ENCODE data around the gene UTS2.
A peak's percentile ranks its signal among the peaks of the same experiment; 100 is the strongest.

Gene UTS2

GRCh38 chr1:7852804-7853683, at the start of gene UTS2:
UTS2 (minus strand) TSS chr1:7853065; CDS start chr1:7853003, 62 bp downstream.
- DNase-seq, result no peak

DNA sequence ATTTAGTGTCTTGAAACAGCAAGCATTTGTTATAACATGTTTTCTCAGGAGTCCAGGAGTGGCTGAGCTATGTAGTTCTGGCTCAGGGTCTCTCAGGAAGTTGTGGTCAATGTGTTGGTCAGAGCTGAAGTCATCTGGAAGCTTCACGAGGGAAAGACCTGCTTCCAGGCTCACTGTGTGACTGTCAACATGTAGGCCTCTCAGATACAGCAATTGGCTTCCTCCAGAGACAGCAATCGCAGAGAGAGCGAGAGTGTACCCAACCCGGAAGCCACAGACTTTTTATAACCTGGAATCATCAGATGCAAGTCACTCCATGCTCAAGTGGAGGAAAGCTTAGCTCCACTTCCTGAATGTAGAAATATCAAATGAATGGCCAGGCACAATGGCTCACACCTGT, 46.9 kb upstream of the UTS2 start:
- no peak for DNase-seq

- DNase-seq, result no peak
These were observed 46.1 kb upstream of the UTS2 start for GRCh38 chr1:7898962-7899361.

DNA sequence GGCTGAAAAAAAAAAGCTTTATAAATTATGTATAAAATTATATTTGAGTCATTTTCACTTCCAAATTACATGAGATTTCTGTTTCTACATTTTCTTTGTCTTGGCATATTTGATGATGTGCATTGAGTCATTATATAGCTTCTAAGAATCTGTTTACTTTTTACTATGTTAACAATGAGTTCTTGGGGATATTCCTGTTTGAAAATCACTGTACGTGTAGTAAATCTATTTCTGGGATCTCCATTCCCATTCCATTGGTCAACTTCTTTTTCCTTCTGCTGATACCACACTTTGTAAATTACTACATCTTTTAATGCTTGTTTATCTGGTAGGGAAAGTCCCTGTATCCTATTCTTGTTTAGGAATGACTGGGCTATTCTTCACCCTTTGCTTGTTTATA, 44.1 kb upstream of the UTS2 start:
- DNase-seq, result no peak

DNA sequence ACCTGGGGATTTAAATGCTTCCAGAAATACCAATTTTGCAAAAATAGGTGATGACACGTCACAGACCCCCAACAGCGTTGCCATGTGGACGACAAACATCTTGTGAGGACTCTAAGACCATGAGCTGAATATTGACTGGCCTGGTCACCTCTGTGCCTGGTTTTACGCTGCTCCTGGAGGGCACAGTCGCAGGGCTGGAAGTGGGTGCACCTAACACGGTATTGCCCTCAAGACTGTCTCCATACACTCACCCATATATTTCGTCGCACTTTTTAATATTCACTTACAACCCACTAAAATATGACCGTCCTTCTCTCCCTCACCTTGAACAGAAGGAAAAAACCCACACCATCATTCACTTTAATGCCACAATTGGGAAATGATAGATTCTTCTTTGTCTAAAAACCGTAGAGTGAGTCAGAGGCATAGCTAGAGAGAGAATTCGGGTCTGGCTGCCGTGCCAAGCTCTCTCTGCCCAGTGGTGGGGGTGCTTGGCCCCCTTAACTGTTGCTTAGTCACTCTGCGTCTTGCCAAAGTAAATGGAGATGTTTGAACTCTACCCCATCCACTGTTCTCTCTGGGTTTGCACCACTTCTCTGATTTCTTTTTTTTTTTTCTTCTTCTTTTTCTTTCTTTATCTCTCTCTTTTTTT, 40.8 kb upstream of the UTS2 start:
- no peak for DNase-seq

GRCh38 chr1:7891804-7892203, 38.9 kb upstream of the UTS2 start:
- no peak for DNase-seq

DNA sequence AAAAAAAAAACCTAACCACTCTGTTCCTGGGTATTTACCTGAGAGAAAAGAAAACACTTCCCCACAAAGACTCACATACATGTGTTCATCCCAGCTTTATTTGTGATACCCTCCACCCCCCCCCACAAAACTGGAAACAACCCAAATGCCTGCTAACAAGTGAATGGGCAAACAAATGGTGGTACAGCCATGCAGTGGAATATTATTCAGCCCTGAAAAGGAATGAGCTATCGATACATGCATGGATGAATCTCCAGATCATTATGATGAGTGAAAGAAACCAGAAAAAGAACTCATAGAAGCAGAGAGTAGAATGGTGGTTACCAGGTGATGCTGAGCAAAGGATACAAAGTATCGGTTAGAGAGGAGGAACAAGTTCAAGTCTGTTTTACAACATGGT, 38.0 kb upstream of the UTS2 start:
- DNase-seq, result no peak

DNA sequence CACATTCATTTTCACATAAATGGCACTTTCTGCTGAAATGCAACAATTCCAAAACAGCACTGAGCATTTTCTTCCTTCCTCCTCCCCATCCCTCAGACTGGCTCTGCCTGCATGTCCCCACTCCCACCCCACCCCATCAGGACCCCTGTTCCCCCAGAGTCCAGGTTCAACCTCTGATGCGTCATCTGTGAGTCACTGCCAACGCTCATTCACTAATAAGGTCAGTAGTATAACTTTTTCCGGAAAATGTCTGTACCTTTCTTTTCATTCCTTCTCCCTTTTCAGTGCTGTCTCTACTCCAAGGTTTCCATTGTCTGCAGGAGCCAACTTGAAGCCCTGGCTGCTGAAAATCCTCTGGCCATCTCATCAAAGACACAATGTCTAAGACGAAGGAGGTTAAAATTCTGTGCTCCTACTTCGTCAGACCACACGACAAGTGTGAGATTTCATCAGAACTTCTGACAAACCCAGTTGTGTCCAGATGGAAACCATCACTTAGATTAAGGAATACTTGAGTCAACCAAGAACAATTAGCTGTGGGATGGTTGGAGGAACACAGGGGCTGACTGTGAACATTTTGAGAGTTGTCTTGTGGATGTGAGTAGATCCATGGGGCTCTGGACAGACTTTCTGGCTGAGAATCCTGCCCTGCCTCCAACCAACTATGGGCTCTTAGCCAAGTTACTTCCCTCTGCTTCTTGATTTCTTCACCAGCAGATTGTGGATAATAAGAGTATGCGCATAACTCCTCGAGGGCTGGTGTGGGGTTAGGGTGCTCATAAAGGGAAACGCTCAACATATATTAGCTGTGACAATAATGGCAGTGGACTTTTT, 35.6 kb upstream of the UTS2 start:
- no peak for DNase-seq

DNA sequence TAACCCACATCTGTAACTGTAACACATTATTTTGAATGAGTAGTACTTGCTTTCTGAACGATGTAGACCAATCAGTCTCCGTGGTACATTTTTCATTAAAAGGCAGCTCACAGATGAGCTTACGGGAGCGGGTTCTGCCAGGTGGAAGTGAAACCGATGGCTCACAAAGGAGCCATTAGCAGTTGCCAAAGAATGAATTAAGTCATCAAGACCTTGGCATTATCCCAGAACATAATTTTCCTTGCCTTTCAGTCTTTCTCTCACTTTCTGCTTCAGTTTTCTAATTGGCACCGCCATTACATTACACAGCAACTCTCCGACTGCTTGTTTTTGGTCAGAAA, 33.5 kb upstream of the UTS2 start:
- DNase-seq, result no peak

- DNase-seq, result peak; percentile 34 to 44
These were observed 32.9 kb upstream of the UTS2 start for GRCh38 chr1:7885513-7886404.

GRCh38 chr1:7884757-7885156, 31.9 kb upstream of the UTS2 start:
- no peak for DNase-seq

DNA sequence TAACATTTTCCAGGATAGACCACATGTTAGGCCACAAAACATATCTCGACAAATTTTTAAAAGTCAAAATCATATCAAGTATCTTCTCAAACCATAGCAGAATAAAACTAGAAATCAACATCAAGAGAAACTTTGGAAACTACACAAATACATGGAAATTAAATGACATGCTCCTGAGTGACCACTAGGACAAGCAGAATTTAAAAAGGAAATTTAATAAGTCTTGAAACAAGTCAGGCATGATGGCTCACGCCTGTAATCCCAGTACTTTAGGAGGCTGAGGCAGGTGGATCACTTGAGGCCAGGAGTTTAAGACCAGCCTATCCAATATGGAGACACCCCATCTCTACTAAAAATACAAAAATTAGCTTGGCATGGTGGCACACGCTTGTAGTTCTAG, 26.4 kb upstream of the UTS2 start:
- DNase-seq, result no peak

DNA sequence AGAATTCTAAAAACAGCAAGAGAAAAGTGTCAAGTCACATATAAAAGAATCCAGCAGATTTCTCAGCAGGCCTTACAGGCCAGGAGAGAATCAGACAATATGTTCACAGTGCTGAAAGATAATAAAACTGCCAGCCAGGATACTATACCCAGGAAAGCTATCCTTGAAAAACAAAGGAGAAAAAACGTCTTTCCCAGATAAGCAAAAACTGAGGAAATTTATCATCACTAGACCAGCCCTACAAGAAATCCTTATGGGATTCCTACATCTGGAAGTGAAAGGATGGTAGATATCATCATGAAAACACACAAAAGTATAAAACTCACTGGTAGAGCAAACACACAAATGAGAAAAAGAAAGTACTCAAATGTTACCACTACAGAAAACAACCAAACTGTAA, 25.2 kb upstream of the UTS2 start:
- DNase-seq, result no peak

DNA sequence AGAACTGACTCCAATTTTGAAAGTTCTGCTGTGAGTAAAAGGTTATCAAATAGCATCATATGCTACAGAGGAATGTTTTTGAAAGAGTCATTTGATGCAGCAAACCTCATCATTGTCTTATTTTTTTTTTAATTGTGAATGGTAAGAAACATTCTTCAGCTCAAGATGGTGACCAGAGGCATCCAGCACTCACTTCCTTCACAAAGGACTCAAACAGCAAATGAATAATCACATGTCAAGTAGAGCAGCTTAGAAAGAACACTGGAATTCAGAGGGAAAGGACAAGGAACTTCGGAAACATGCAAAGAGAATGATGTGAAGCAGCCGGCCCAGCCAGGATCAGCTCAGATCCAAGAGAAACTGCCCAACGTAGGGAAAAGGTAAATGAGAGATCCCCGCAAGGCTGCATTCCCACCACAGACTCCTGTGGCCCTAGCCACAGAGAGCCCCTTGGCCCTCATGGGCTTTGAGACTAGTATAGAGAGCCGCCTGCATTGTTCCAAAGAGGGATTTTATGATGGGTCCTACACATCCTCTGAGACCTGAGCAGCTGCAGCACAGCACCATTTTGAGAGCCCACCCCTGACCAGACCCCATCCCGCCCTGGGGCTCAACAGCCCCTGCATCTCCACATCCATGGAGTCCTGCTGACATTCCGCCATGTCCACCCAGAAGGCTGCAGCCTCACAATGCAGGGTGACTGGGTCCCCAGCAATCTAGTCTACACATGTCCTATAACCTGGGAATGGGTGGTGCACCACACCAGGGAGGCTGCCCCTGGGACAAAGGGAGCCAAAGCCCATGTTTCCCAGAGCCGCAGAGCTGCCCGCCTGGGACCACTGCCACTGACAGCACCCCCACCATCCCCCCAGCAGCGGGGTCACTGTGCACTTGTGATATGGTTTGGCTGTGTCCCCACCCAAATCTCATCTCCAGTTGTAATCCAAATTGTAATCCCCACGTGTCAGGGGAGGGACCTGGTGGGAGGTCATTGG, 21.2 kb upstream of the UTS2 start:
- no peak for DNase-seq

GRCh38 chr1:7871136-7871535, 18.3 kb upstream of the UTS2 start:
- no peak for DNase-seq

DNA sequence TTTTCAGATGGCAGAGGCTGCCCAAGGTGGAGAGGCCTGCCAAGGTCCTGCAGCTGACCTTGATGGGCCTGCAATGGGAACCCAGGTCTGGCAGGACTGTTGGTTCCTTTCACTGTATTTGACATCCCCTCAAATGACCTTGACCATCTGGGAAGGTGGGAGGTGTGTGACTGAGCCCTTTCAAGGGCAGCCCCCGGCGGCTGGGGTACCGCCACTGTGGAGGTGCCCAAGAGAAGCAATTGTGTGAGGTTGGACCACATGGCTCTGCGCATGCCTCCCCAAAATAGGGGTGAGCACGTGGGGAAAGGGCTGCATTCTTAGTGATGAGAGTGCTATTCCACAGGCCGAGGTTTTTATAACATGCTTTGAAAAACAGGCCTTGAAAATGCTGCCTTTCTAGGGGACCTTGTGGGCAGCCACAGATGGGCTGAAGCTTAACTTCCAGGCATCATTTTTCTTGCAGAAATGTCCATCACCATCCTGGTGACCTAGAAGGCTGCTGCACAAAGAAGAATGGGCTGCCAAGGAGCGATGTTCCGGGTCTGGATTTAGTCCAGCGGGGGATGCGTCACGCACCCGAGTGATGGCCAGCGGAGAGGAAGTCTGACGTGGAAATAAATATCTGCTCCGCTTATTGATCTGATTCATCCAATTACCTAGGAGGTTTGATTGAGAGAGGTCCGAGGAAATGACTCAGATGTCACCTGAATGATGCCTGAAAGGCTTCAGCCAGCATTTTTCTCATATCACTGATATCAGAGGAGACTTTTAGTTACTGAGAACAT, 16.5 kb upstream of the UTS2 start:
- no peak for DNase-seq

DNA sequence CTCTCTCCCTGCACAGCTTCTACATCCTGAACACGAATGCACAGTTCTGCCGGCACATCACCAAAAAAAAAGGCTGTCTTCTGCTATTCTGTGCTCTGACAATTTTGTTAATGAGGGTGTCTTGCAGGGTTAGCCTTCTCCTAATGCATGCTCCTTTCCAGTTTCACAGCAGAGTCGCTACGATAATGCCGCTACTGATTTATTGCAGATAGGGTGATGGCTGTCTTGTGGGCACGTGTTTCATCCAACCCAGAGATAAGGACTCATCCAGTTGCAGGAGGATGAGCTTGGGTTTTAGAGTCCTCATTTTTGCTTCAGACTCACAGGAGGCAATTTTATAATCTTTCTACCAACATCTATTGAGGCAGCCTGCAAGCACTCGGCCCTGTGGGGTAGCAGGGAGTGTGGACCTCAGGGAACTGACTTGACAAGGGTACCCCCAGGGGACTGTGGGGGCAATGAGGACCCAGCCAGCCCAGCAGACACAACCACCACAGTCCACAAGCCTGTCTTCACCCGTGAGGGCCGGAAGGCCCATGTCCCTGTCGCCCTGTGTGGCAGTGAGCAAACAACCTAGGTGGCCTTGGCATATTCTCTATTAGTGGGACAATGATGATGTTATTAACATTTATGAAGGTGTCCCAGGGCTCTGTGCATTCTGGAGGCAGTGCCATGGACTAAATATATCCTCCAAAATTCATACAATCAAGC, 15.4 kb upstream of the UTS2 start:
- DNase-seq, result no peak

GRCh38 chr1:7865978-7866377, 13.1 kb upstream of the UTS2 start:
- no peak for DNase-seq

GRCh38 chr1:7863756-7864328, 11.0 kb upstream of the UTS2 start:
- no peak for DNase-seq
